ENCODE data around the gene SLC37A1. TPM values are rescaled to one million over a fixed set of nuclear protein-coding genes. Genes with fewer than 3 reads are reported as not detected.

SLC37A1 gene
- total and polyA plus RNA-seq, 9 of the 15 experiments (the other 6 are each of a cell fraction or from before 2014, with no cell fraction given) = 0.06 to 3.4 (median 0.40) TPM

DNA sequence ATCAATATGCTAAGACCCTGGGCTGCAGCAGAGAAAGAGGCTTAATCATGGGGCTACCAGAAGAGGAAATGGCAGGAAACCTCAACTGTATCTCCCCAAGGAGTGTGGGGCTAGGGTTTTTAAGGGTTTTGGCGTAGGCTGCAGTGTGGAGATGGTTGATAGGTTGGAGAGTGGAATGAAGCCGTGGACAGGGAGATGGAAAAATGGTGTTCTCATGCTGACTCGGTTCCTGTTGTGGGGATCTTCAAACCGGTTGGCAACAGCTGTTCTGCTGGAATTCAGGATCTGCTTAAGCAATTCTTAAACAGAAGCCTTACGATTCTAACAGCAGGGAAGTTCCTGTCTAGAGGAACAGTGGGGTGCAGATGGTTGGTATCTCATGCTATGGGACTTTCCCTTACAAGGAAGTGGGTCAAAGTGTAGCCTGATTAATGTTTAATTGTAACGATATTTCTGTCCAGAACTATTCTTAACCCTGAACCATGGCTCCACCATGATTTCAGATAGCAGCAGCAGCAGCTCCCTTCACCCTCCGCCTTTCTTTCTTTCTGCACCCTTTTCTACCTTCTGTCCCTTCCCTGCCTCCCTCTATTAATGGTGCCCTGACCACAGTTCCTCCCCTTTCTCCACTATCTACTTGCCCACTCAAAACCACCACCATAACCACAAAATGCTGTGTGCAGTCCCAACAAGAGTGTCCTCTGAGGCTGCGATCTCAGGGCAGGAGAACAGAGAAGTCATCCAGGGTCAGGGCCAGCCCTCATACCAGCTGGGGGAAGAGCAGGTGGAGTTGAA is 48.4 kb upstream of the SLC37A1 start (continued):
- TF ChIP-seq, protein P1, sequence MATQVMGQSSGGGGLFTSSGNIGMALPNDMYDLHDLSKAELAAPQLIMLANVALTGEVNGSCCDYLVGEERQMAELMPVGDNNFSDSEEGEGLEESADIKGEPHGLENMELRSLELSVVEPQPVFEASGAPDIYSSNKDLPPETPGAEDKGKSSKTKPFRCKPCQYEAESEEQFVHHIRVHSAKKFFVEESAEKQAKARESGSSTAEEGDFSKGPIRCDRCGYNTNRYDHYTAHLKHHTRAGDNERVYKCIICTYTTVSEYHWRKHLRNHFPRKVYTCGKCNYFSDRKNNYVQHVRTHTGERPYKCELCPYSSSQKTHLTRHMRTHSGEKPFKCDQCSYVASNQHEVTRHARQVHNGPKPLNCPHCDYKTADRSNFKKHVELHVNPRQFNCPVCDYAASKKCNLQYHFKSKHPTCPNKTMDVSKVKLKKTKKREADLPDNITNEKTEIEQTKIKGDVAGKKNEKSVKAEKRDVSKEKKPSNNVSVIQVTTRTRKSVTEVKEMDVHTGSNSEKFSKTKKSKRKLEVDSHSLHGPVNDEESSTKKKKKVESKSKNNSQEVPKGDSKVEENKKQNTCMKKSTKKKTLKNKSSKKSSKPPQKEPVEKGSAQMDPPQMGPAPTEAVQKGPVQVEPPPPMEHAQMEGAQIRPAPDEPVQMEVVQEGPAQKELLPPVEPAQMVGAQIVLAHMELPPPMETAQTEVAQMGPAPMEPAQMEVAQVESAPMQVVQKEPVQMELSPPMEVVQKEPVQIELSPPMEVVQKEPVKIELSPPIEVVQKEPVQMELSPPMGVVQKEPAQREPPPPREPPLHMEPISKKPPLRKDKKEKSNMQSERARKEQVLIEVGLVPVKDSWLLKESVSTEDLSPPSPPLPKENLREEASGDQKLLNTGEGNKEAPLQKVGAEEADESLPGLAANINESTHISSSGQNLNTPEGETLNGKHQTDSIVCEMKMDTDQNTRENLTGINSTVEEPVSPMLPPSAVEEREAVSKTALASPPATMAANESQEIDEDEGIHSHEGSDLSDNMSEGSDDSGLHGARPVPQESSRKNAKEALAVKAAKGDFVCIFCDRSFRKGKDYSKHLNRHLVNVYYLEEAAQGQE (IDR thresholded peaks at IDR 0.05; ENCODE audit: borderline replicate concordance) = no peak
- TF ChIP-seq, protein P1 (CRISPR knock-in tag; IDR thresholded peaks at IDR 0.05; ENCODE audit: low read depth) = no peak
- peak; percentile 84; the same call in 1 of the 2 replicates for TF ChIP-seq ESRRA (IDR thresholded peaks at IDR 0.05; ENCODE audit: borderline replicate concordance, low read depth)
- no peak for TF ChIP-seq HNRNPUL1 (IDR thresholded peaks at IDR 0.05; ENCODE audit: low read length)
- 0 out of 2 replicates have a peak, but pooled peaks have one; percentile 15 for TF ChIP-seq BCL6 (CRISPR knock-in tag; IDR thresholded peaks at IDR 0.05)
- TF ChIP-seq ELF4 (CRISPR knock-in tag; IDR thresholded peaks at IDR 0.05) = peak; percentile 80
- TF ChIP-seq NR4A1 (CRISPR knock-in tag; IDR thresholded peaks at IDR 0.05) = no peak
- peak; percentile 44; the same call in 1 of the 2 replicates for TF ChIP-seq NR4A1 (tag; IDR thresholded peaks at IDR 0.05)
- TF ChIP-seq, protein P2, sequence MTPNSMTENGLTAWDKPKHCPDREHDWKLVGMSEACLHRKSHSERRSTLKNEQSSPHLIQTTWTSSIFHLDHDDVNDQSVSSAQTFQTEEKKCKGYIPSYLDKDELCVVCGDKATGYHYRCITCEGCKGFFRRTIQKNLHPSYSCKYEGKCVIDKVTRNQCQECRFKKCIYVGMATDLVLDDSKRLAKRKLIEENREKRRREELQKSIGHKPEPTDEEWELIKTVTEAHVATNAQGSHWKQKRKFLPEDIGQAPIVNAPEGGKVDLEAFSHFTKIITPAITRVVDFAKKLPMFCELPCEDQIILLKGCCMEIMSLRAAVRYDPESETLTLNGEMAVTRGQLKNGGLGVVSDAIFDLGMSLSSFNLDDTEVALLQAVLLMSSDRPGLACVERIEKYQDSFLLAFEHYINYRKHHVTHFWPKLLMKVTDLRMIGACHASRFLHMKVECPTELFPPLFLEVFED (CRISPR knock-in tag; conservative IDR thresholded peaks at IDR 0.05) = peak; percentile 93
- TF ChIP-seq RCOR1 (IDR thresholded peaks at IDR 0.05; ENCODE audit: borderline replicate concordance in 1 of 2, low read depth in 2 of 2, low read length in 2 of 2) = peak in 1 of 2 experiments; percentile 52; a peak in 1 of 4 replicates
- TF ChIP-seq CREB1 (IDR thresholded peaks at IDR 0.05) = no peak
- no peak for TF ChIP-seq CREB1 (CRISPR knock-in tag; IDR thresholded peaks at IDR 0.05)
- no peak for TF ChIP-seq CBX1 (IDR thresholded peaks at IDR 0.05; ENCODE audit: low read depth)
- no peak for TF ChIP-seq ZNF644 (tag; IDR thresholded peaks at IDR 0.05; ENCODE audit: low read depth)
- TF ChIP-seq FUS (optimal IDR thresholded peaks at IDR 0.05; ENCODE audit: low read depth, low read length) = no peak
- no peak for TF ChIP-seq FOXK2 (conservative IDR thresholded peaks at IDR 0.05 in 1 of 2, IDR thresholded peaks at IDR 0.05 in 1 of 2; ENCODE audit: low read depth in 2 of 2)
- TF ChIP-seq MEF2A (IDR thresholded peaks at IDR 0.05; ENCODE audit: control insufficient read depth, low read depth, low read length) = 0 out of 2 replicates have a peak, but pooled peaks have one; percentile 21
- TF ChIP-seq BRD9 (IDR thresholded peaks at IDR 0.05; ENCODE audit: low read depth, partially characterized antibody) = peak; percentile 39

Measured in K562 (cell line).